Esophagus muscularis mucosa (tissue), 4 donors: ENCODE measurements around the gene ZFYVE28. TPM values are rescaled to one million over a fixed set of nuclear protein-coding genes. Genes with fewer than 3 reads are reported as not detected.
A peak's percentile ranks its signal among the peaks of the same experiment; 100 is the strongest.

Experiments
- DNase-seq: peaks from one replicate; pipeline ENCODE4 v3.0.0-alpha.2; 2017; ENCODE audit errors: extremely low spot score
- H3K27ac ChIP-seq, 4 donors: fragments of 200-600 bp; sonication (generic); replicated peaks in 1 of 4; 1 replicate in 3 of 4; 2 replicates in 1 of 4; pipeline ENCODE4 v1.5.1; 2016 to 2019; ENCODE audit warnings: mild to moderate bottlenecking in 1 of 4
- H3K27me3 ChIP-seq, 4 donors: fragments of 200-600 bp; sonication (generic); one replicate each; pipeline versions ENCODE4 v1.5.1 to v1.6.0; 2016 to 2019
- H3K36me3 ChIP-seq, 4 donors: fragments of 200-600 bp; sonication (generic); one replicate each; pipeline ENCODE4 v1.5.1; 2016 to 2019
- H3K4me1 ChIP-seq, 4 donors: fragments of 200-600 bp; sonication (generic); one replicate each; pipeline ENCODE4 v1.5.1; 2016 to 2019
- H3K4me3 ChIP-seq, 4 donors: fragments of 200-600 bp; sonication (generic); 1 replicate in 2 of 4; 2 replicates in 2 of 4; pipeline ENCODE4 v1.5.1; 2016 to 2019; ENCODE audit warnings: mild to moderate bottlenecking in 4 of 4, moderate library complexity in 1 of 4
- H3K9me3 ChIP-seq, 4 donors: fragments of 200-600 bp; sonication (generic); 1 replicate in 3 of 4; 2 replicates in 1 of 4; pipeline ENCODE4 v1.5.1; 2016 to 2019
- EP300 ChIP-seq: sonication (generic); formaldehyde crosslinking; IDR thresholded peaks from one replicate; pipeline ENCODE4 v1.6.1; 2017; ENCODE audit warnings: antibody characterized with exemption
- POLR2A ChIP-seq: fragments of 450-650 bp; IDR thresholded peaks from one replicate; pipeline ENCODE4 v1.6.1; 2017; ENCODE audit warnings: antibody characterized with exemption, moderate library complexity, mild to moderate bottlenecking, low read depth
- POLR2AphosphoS5 ChIP-seq, 2 donors: sonication (generic); formaldehyde crosslinking; IDR thresholded peaks; one replicate each; pipeline ENCODE4 v1.6.1; 2017; ENCODE audit warnings: antibody characterized with exemption in 2 of 2
- WGBS: methylation state at CpG from one replicate; pipeline ENCODE4 v1.1.5; 2018; 5-methylcytosine and 5-hydroxymethylcytosine counted together
- intact Hi-C: fragments of 100-400 bp; cut with DNase I; formaldehyde crosslinking; loops from one replicate; pipeline ENCODE4 v1.15.1; 2023
- total RNA-seq, 4 donors: library from RNA; depleted of rRNA; stranded (reverse); fragments of >200 nt; gene quantifications; one replicate each; pipeline versions ENCODE4 v1.1.0 to v1.2.1, GENCODE V29; 2016
- TF ChIP-seq, protein P1 (sequence below), 3 experiments: fragments of 200-600 bp in 2 of 3; fragments of 450-650 bp in 1 of 3; sonication (generic) in 2 of 3; IDR thresholded peaks; one replicate each; pipeline ENCODE4 v1.5.1; 2017 to 2019; ENCODE audit warnings: antibody characterized with exemption in 3 of 3, mild to moderate bottlenecking in 2 of 3, moderate library complexity in 1 of 3

ZFYVE28 gene
- total RNA-seq, 4 donors from 2014 or later, result 4.5 to 13.4 (median 8.4) TPM

GRCh38 chr4:2256156-2256731, 162.2 kb downstream of the ZFYVE28 start:
- peaks cover 14 to 50% (median 44%) of the 10 kb centered on the region in 4 donors for H3K36me3 ChIP-seq
- H3K9me3 ChIP-seq, result no peaks in the 10 kb centered on the region
- H3K4me3 ChIP-seq, result peak overlapping the region; percentile 21 to 24 (median 24)
- DNase-seq, result peak; percentile 87
- H3K4me1 ChIP-seq, result peaks cover 64 to 80% (median 71%) of the 10 kb centered on the region in 4 donors
- 0% methylated on average over 3 of the region's 8 CpGs for WGBS
- intact Hi-C loops, result no loop called here
- H3K27ac ChIP-seq, result peak overlapping the region; percentile 91 to 96 (median 92)
- TF ChIP-seq, protein P1, sequence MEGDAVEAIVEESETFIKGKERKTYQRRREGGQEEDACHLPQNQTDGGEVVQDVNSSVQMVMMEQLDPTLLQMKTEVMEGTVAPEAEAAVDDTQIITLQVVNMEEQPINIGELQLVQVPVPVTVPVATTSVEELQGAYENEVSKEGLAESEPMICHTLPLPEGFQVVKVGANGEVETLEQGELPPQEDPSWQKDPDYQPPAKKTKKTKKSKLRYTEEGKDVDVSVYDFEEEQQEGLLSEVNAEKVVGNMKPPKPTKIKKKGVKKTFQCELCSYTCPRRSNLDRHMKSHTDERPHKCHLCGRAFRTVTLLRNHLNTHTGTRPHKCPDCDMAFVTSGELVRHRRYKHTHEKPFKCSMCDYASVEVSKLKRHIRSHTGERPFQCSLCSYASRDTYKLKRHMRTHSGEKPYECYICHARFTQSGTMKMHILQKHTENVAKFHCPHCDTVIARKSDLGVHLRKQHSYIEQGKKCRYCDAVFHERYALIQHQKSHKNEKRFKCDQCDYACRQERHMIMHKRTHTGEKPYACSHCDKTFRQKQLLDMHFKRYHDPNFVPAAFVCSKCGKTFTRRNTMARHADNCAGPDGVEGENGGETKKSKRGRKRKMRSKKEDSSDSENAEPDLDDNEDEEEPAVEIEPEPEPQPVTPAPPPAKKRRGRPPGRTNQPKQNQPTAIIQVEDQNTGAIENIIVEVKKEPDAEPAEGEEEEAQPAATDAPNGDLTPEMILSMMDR (IDR thresholded peaks at IDR 0.05), result no peak
- TF ChIP-seq POLR2A, result no peak
- no peak for TF ChIP-seq POLR2AphosphoS5 (IDR thresholded peaks at IDR 0.05)
- TF ChIP-seq EP300, result no peak
- H3K27me3 ChIP-seq, result no peaks in the 10 kb centered on the region

GRCh38 chr4:2255501-2256155, 162.8 kb downstream of the ZFYVE28 start:
- Histone ChIP-seq H3K27ac (peak overlapping the region; percentile 91 to 96 (median 92)), H3K9me3 (no peaks in the 10 kb centered on the region), H3K4me3 (peak overlapping the region; percentile 21 to 24 (median 24)), H3K4me1 (peaks cover 61 to 75% (median 68%) of the 10 kb centered on the region in 4 donors), H3K27me3 (no peaks in the 10 kb centered on the region), H3K36me3 (peaks cover 20 to 56% (median 50%) of the 10 kb centered on the region in 4 donors)
- 26% methylated on average over 18 of the region's 18 CpGs for WGBS
- no peak for TF ChIP-seq POLR2A
- peak in 1 of 2 donors; percentile 33 for TF ChIP-seq POLR2AphosphoS5 (IDR thresholded peaks at IDR 0.05)
- intact Hi-C loops, result no loop called here
- DNase-seq, result peak; percentile 70

- Histone ChIP-seq H3K27me3 (no peaks in the 10 kb centered on the region), H3K4me3 (peak overlapping the region in 3 of 4 donors; percentile 21 to 24 (median 24)), H3K27ac (peak overlapping the region; percentile 91 to 96 (median 92)), H3K9me3 (no peaks in the 10 kb centered on the region), H3K36me3 (peaks cover 27 to 64% (median 58%) of the 10 kb centered on the region in 4 donors), H3K4me1 (peaks cover 54 to 67% (median 61%) of the 10 kb centered on the region in 4 donors)
- peak; percentile 79 for DNase-seq
- 78% methylated on average over 25 of the region's 32 CpGs for WGBS
- intact Hi-C loops, result no loop called here
- TF ChIP-seq, protein P1 (IDR thresholded peaks at IDR 0.05), result no peak
- TF ChIP-seq POLR2A (no peak), POLR2AphosphoS5 (IDR thresholded peaks at IDR 0.05) (no peak), EP300 (no peak)
Measured at GRCh38 chr4:2254665-2255500, 163.6 kb downstream of the ZFYVE28 start.

- intact Hi-C loops, result no loop called here
- Histone ChIP-seq H3K36me3 (peaks cover 42 to 71% (median 67%) of the 10 kb centered on the region in 4 donors), H3K4me3 (no peak overlapping the region), H3K27me3 (no peaks in the 10 kb centered on the region), H3K9me3 (no peaks in the 10 kb centered on the region), H3K4me1 (peaks cover 39 to 53% (median 46%) of the 10 kb centered on the region in 4 donors), H3K27ac (no peak overlapping the region)
- DNase-seq, result peak; percentile 55
- TF ChIP-seq POLR2AphosphoS5 (IDR thresholded peaks at IDR 0.05) (no peak), POLR2A (no peak)
- 77% methylated on average over 22 of the region's 32 CpGs for WGBS
Measured at GRCh38 chr4:2253160-2254084, 165.0 kb downstream of the ZFYVE28 start.

- TF ChIP-seq POLR2A (no peak), EP300 (no peak)
- Histone ChIP-seq H3K9me3 (no peaks in the 10 kb centered on the region), H3K4me1 (peaks cover 31 to 44% (median 38%) of the 10 kb centered on the region in 4 donors), H3K27ac (no peak overlapping the region), H3K4me3 (no peak overlapping the region), H3K27me3 (no peaks in the 10 kb centered on the region), H3K36me3 (peaks cover 43 to 78% (median 75%) of the 10 kb centered on the region in 4 donors)
- WGBS, result 76% methylated on average over 4 of the region's 12 CpGs
- DNase-seq, result peak; percentile 17
- intact Hi-C loops, result no loop called here
Measured at GRCh38 chr4:2252530-2253091, 165.8 kb downstream of the ZFYVE28 start.
